PC-9 (cell line): ENCODE results near the gene PHF20. TPM values are rescaled to one million over a fixed set of nuclear protein-coding genes. Genes with fewer than 3 reads are reported as not detected.

Source experiments
- BruUV-seq: library from RNA; stranded (reverse); fragments of 400-500 nt; replicated peaks from 2 replicates; lab custom pipeline; 2021; lab: Mats Ljungman, UMichigan
- CTCF ChIA-PET: fragments of 300-600 bp; sonication (Branson Sonifier 250); formaldehyde crosslinking; loops from one replicate; lab custom pipeline; 2022; ENCODE audit warnings: antibody characterized with exemption; lab: Charles Lee
- POLR2A ChIA-PET: fragments of 300-600 bp; sonication (Branson Sonifier 250); formaldehyde crosslinking; loops from one replicate; lab custom pipeline; 2022; ENCODE audit warnings: antibody characterized with exemption; ENCODE audit not compliant: unreplicated experiment; lab: Charles Lee
- DNase-seq, 2 experiments: peaks; one replicate each; pipeline versions ENCODE4 v3.0.0 to v3.0.0-alpha.2; 2015 to 2022; ENCODE audit warnings: mixed read lengths in 1 of 2
- H2AFZ ChIP-seq: fragments of 200-600 bp; sonication (generic); 2 replicates; pipeline ENCODE4 v1.8.1; 2017; ENCODE audit warnings: antibody characterized with exemption
- H3F3A ChIP-seq: fragments of 200-600 bp; sonication (generic); 2 replicates; pipeline ENCODE4 v1.8.1; 2017; ENCODE audit warnings: antibody characterized with exemption, mild to moderate bottlenecking, low read depth; ENCODE audit not compliant: insufficient read depth
- H3K27ac ChIP-seq: fragments of 200-600 bp; sonication (generic); 2 replicates; pipeline ENCODE4 v1.6.1; 2016; ENCODE audit warnings: mixed run types
- H3K27me3 ChIP-seq: fragments of 200-600 bp; sonication (generic); 2 replicates; pipeline ENCODE4 v1.6.1; 2016; ENCODE audit warnings: low read depth, mixed run types; ENCODE audit not compliant: insufficient read depth
- H3K36me3 ChIP-seq: fragments of 200-600 bp; sonication (generic); 2 replicates; pipeline ENCODE4 v1.6.1; 2016; ENCODE audit warnings: low read depth, mixed run types
- H3K4me1 ChIP-seq: fragments of 200-600 bp; sonication (generic); replicated peaks from 2 replicates; pipeline ENCODE4 v1.6.1; 2016; ENCODE audit warnings: mixed run types; ENCODE audit not compliant: insufficient read depth
- H3K4me2 ChIP-seq: fragments of 200-600 bp; sonication (generic); 2 replicates; pipeline ENCODE4 v1.6.1; 2017; ENCODE audit warnings: mixed run types
- H3K4me3 ChIP-seq: fragments of 200-600 bp; sonication (generic); 2 replicates; pipeline ENCODE4 v1.6.1; 2016; ENCODE audit warnings: mixed run types
- H3K79me2 ChIP-seq: fragments of 200-600 bp; sonication (generic); 2 replicates; pipeline ENCODE4 v1.6.1; 2017; ENCODE audit warnings: low read depth, mixed run types
- H3K9me2 ChIP-seq: fragments of 200-600 bp; sonication (generic); 2 replicates; pipeline ENCODE4 v1.8.1; 2017; ENCODE audit warnings: mild to moderate bottlenecking; ENCODE audit not compliant: insufficient read depth
- H3K9me3 ChIP-seq: fragments of 200-600 bp; sonication (generic); 2 replicates; pipeline ENCODE4 v1.8.1; 2016; ENCODE audit warnings: low read depth; ENCODE audit not compliant: insufficient read depth
- H4K20me1 ChIP-seq: fragments of 200-600 bp; sonication (generic); 2 replicates; pipeline ENCODE4 v1.8.1; 2017; ENCODE audit not compliant: insufficient read depth
- EZH2 ChIP-seq: fragments of 200-600 bp; sonication (generic); IDR thresholded peaks from 2 replicates; pipeline ENCODE4 v1.8.0; 2017; ENCODE audit warnings: antibody characterized with exemption, low read depth
- intact Hi-C: fragments of 100-400 bp; cut with micrococcal nuclease; formaldehyde crosslinking; loops from one replicate; pipeline ENCODE4 v1.10.0; 2022; ENCODE audit not compliant: unreplicated experiment
- total RNA-seq: library from RNA; stranded (reverse); gene quantifications from 2 replicates; pipeline ENCODE4 v1.2.3, GENCODE V29; 2021
- TF ChIP-seq, protein P1 (sequence below): fragments of 200-600 bp; sonication (generic); conservative IDR thresholded peaks from 2 replicates; pipeline ENCODE4 v1.6.1; 2017; ENCODE audit warnings: mixed run types, antibody characterized with exemption, mild to moderate bottlenecking, moderate library complexity

Gene PHF20
- total RNA-seq, 1 experiment from 2014 or later = 59.8 TPM

DNA sequence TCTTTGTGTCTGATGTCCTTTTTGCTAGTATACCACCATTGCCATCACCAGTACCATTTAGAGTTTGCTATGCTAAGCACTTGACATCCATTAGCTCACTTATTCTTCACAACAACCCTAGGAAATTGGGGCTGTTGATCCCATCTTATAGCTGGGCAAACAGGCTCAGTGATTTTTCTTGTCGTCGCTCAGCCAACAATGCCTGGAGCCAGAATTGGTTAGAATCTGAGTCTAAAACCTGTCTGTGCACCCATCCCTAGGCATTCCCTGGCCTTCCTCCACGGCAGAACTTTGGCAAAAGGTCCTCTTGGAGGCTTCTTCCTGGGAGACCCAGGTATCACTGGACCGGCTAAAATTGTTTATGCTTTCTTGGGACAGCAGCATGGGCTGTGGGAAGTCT, 20.9 kb downstream of the PHF20 start:
- Histone ChIP-seq H3K27ac (peak overlapping the region; percentile 50; the same call in 1 of the 2 replicates), H3K27me3 (no peaks in the 10 kb centered on the region), H3K36me3 (no peaks in the 10 kb centered on the region), H3K79me2 (peaks cover 5% of the 10 kb centered on the region; the same call in 1 of the 2 replicates), H3K4me2 (no peak overlapping the region), H4K20me1 (0 out of 2 replicates have a peak, but pooled peaks cover 3% of the 10 kb centered on the region), H3K4me1 (no peaks in the 10 kb centered on the region; the same call in 1 of the 2 replicates), H3K9me3 (no peaks in the 10 kb centered on the region), H3K9me2 (no peaks in the 10 kb centered on the region), H3F3A (peaks cover 11% of the 10 kb centered on the region; the same call in 1 of the 2 replicates), H3K4me3 (no peak overlapping the region), H2AFZ (no peak overlapping the region)
- POLR2A ChIA-PET = no interaction called here
- no TSS peak for BruUV-seq
- CTCF ChIA-PET = interaction anchor here (0.7 kb wide), 1 partner anchor 65 kb away, joined by 3 read pairs; no protein-coding TSS in a partner anchor
- TF ChIP-seq EZH2 = no peak
- TF ChIP-seq, protein P1, sequence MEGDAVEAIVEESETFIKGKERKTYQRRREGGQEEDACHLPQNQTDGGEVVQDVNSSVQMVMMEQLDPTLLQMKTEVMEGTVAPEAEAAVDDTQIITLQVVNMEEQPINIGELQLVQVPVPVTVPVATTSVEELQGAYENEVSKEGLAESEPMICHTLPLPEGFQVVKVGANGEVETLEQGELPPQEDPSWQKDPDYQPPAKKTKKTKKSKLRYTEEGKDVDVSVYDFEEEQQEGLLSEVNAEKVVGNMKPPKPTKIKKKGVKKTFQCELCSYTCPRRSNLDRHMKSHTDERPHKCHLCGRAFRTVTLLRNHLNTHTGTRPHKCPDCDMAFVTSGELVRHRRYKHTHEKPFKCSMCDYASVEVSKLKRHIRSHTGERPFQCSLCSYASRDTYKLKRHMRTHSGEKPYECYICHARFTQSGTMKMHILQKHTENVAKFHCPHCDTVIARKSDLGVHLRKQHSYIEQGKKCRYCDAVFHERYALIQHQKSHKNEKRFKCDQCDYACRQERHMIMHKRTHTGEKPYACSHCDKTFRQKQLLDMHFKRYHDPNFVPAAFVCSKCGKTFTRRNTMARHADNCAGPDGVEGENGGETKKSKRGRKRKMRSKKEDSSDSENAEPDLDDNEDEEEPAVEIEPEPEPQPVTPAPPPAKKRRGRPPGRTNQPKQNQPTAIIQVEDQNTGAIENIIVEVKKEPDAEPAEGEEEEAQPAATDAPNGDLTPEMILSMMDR = no peak
- DNase-seq = no peak
- intact Hi-C loops = no loop called here

DNA sequence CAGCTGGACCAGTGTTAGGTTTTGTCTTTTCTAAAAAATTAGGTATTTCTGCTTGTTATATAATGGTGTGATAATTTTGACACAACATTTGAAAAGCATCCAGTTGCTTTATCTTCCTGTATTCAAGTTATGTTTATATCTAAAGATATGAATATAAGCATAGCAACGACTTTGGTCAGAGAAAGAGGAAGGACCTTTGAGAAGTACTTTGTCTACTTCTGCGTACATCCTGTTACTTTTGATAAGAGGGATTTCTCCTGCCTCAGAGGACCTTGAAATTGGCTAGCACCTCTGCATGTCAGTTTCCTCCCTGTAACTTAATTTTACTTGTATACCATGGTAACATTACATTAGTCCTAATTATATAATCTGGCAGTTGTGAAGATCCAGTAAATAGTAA, 24.8 kb downstream of the PHF20 start:
- H3K27ac ChIP-seq = no peak overlapping the region
- no peak overlapping the region for H2AFZ ChIP-seq
- no peaks in the 10 kb centered on the region for H3K9me3 ChIP-seq
- intact Hi-C loops = no loop called here
- no peaks in the 10 kb centered on the region for H3K36me3 ChIP-seq
- no TSS peak for BruUV-seq
- CTCF ChIA-PET = interaction anchor here (0.6 kb wide), 1 partner anchor 1023 kb away, joined by 7 read pairs; no protein-coding TSS in a partner anchor
- H3K9me2 ChIP-seq = no peaks in the 10 kb centered on the region
- no peaks in the 10 kb centered on the region for H3K27me3 ChIP-seq
- H4K20me1 ChIP-seq = 0 out of 2 replicates have a peak, but pooled peaks cover 3% of the 10 kb centered on the region
- no peaks in the 10 kb centered on the region; the same call in 1 of the 2 replicates for H3K4me1 ChIP-seq
- H3K4me2 ChIP-seq = no peak overlapping the region
- DNase-seq = no peak
- TF ChIP-seq, protein P1 = no peak
- no peak for TF ChIP-seq EZH2
- H3K79me2 ChIP-seq = no peaks in the 10 kb centered on the region; the same call in 1 of the 2 replicates
- H3K4me3 ChIP-seq = no peak overlapping the region
- peaks cover 10% of the 10 kb centered on the region; the same call in 1 of the 2 replicates for H3F3A ChIP-seq
- POLR2A ChIA-PET = no interaction called here

DNA sequence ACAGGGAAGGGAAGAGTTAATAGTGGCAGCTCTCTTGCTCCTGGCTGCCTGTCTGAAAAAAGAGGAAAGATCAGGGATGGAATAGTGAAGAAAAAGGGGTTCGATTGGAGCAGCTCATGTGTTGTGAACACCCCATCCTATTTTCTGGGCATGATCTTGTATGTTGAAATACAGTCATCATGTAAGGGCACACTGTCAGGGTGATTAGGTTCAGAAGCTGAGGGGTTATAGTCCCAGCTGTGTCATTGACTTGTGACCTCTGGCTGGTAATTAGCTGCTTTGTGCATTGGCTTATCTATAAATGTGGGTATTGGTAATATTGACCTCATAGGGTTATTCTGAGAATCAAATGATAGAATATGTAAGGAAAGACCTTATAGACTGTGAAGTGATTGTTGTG, 30.1 kb downstream of the PHF20 start:
- BruUV-seq = no TSS peak
- no peak overlapping the region for H3K4me3 ChIP-seq
- intact Hi-C loops = no loop called here
- CTCF ChIA-PET = no interaction called here
- H3K27ac ChIP-seq = no peak overlapping the region
- H3K36me3 ChIP-seq = no peaks in the 10 kb centered on the region
- no peaks in the 10 kb centered on the region for H3K79me2 ChIP-seq
- no peaks in the 10 kb centered on the region for H4K20me1 ChIP-seq
- no peaks in the 10 kb centered on the region for H3K4me1 ChIP-seq
- TF ChIP-seq, protein P1 = no peak
- no peak for TF ChIP-seq EZH2
- no peaks in the 10 kb centered on the region for H3K9me2 ChIP-seq
- H3K9me3 ChIP-seq = no peaks in the 10 kb centered on the region
- DNase-seq = no peak
- H3F3A ChIP-seq = no peaks in the 10 kb centered on the region
- no peak overlapping the region for H3K4me2 ChIP-seq
- POLR2A ChIA-PET = interaction anchor here (0.6 kb wide), 1 partner anchor 62 kb away, joined by 3 read pairs; no protein-coding TSS in a partner anchor
- no peaks in the 10 kb centered on the region for H3K27me3 ChIP-seq
- H2AFZ ChIP-seq = no peak overlapping the region
